ENCODE data around the gene FAM43B.

Gene FAM43B

DNA sequence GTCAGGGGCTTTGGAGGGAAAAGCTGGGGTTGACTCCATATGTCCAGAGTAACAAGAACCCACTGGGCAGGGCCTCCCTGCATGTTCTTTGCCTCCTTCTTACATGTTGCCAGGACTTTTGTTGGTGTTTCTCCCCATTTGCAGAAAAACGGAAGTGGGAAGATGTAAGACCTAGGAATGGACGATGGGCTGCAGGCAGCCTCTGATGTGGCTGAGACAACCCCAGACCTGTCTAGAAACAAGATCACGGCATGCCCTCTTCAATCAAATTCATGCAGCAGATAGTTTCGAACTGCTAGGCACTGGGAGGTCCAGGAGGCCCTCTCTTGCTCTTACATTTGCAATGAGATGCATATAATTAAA is 3.4 kb downstream of the FAM43B start:
- no peak for DNase-seq (ENCODE audit: extremely low read depth, low read depth)

DNA sequence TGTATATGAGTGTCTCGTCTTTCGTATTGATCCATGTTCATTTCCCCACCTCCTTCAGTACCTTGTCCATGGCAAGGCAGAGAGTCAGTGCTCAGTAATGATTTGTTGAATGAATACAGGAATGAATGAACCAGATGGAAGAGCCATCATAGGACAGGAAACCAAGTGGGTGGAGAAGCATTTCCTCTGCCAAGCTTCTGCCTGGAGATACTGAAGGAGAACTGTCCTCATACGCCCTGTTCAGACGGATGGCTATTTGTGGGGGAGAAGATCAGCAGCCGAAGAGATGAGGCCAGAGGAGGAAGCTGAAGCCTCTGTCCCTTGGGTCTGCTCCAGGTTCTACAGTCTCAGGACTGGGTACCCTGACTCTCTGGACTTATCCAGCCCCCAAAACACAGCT is 5.8 kb downstream of the FAM43B start:
- DNase-seq (ENCODE audit: extremely low read depth, low read depth) = no peak
- TF ChIP-seq, protein P1, sequence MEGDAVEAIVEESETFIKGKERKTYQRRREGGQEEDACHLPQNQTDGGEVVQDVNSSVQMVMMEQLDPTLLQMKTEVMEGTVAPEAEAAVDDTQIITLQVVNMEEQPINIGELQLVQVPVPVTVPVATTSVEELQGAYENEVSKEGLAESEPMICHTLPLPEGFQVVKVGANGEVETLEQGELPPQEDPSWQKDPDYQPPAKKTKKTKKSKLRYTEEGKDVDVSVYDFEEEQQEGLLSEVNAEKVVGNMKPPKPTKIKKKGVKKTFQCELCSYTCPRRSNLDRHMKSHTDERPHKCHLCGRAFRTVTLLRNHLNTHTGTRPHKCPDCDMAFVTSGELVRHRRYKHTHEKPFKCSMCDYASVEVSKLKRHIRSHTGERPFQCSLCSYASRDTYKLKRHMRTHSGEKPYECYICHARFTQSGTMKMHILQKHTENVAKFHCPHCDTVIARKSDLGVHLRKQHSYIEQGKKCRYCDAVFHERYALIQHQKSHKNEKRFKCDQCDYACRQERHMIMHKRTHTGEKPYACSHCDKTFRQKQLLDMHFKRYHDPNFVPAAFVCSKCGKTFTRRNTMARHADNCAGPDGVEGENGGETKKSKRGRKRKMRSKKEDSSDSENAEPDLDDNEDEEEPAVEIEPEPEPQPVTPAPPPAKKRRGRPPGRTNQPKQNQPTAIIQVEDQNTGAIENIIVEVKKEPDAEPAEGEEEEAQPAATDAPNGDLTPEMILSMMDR (IDR thresholded peaks at IDR 0.05; ENCODE audit: low read depth, low read length) = no peak

More for the DNA sequence above, 3.4 kb downstream of the FAM43B start:
- TF ChIP-seq, protein P1 (IDR thresholded peaks at IDR 0.05; ENCODE audit: low read depth, low read length) = no peak

DNA sequence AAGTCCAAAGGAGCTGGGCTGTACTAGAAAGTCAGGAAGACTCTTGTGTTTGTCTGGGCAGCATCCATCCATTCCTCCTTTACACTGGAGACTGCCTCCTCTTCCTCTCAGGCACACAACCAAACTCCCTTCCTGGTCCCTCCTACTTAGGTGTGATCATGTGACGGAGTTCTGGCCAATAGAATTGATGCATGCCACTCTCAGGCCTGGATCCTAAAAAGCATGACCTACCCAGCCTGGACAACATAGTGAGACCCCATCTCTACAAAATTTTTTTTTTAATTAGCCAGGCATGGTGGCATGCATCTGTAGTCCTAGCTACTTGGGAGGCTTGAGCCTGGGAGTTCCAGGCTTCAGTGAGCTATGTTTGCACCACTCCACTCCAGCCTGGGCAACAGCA is 8.6 kb downstream of the FAM43B start:
- TF ChIP-seq, protein P1 (IDR thresholded peaks at IDR 0.05; ENCODE audit: low read depth, low read length) = no peak
- DNase-seq (ENCODE audit: extremely low read depth, low read depth) = no peak

DNA sequence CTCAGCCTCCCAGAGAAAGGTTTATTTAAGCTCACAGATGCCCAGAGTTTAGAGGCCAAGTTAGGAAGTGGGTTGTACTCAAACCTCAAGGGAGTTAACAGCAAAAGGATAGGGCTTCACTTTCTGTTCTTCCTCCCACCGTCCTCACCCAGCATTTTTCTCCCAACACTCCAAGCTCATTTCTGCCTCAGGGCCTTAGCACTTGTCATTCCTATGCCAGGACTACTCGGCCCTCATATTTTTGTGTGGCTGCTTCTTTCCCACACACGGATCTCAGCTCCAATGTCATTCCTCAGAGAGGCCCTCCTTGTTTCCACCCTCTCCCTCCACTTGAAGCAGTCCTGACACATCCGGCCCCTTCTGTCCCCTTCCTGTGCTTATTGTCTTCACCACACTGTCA is 12.9 kb downstream of the FAM43B start:
- TF ChIP-seq, protein P1 (IDR thresholded peaks at IDR 0.05; ENCODE audit: low read depth, low read length) = no peak
- no peak for DNase-seq (ENCODE audit: extremely low read depth, low read depth)

DNA sequence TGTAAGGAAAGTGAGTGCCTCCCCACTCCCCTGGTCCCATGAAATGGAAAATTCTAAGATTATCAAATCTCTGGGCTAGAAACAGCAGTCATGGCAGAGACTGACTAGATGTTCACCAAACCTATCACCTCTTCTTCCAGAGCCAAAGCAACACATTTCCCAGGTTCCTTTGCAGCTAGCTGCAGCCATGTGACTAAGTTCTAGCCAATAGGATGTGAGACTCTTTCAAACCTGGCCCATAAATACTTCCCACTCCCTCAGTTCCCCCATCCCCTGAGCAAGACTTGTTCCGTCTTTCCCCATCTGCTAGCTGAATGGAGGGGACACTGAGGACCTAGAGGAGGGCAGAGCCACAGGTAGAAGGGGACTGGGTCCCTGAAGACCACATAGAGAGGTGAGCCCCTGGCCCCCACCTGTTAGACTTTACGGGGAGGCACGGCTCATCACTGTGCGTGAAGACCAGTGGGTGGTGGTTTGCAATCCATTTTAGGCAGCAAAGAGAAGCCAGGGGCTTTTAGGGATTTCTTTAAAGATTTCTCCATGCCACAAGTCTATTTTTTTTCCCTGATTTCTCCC is 17.2 kb downstream of the FAM43B start:
- TF ChIP-seq, protein P1 (IDR thresholded peaks at IDR 0.05; ENCODE audit: low read depth, low read length) = no peak
- no peak for DNase-seq (ENCODE audit: extremely low read depth, low read depth)

DNA sequence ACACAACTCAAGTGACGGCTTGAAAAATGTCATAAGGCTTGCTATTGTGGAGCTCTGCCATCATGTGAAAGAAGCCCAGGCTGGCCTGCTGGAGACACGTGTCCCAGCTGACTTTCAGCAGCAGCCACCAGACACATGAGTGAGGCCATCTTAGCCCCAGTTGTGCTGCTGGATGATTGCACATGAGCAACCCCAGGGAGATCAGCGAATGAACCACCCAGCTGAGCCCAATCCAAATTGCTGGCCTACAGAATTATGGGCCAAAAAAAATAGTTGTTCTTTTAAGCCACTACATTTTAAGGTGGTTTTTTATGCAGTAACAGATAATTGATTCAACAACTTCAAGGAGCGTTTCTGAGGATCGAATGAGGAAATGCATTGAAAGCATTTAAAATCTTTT is 19.1 kb downstream of the FAM43B start:
- no peak for DNase-seq (ENCODE audit: extremely low read depth, low read depth)
- TF ChIP-seq, protein P1 (IDR thresholded peaks at IDR 0.05; ENCODE audit: low read depth, low read length) = no peak

DNA sequence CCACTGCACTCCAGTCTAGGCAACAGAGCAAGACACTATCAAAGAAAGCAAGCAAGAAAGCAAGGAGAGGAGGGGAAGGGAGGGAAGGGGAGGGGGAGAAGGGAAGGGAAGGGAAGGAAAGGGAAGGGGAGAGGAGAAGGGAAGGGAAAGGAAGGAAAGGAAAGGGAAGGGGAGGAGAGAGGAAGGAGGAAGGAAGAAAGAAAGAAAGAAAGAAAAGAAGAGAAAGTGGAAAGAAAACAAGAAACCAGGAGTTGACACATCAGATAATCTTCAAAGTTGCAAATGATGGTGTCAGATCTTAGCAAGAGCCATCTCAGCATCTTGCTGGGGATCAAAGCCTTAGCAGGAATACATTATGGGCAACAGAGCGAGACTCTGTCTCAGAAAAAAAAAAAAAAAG is 21.6 kb downstream of the FAM43B start:
- TF ChIP-seq, protein P1 (IDR thresholded peaks at IDR 0.05; ENCODE audit: low read depth, low read length) = no peak
- no peak for DNase-seq (ENCODE audit: extremely low read depth, low read depth)
